HepG2 (cell line): ENCODE results near the gene C1orf159.
"Not testable (repeated sequence)": the region's sequence is repeated elsewhere in the genome, so short reads cannot be mapped to it uniquely, and the experiment has no call there.

ENCODE experiments used
- NFE2L2 ChIP-seq: fragments of 150-350 bp; IDR thresholded peaks from 2 replicates; pipeline ENCODE4 v1.6.1; 2014; ENCODE audit warnings: low read length
- SNAI1 ChIP-seq: sonication (generic); formaldehyde crosslinking; IDR thresholded peaks from 2 replicates; pipeline ENCODE4 v1.5.0; 2020; ENCODE audit warnings: mild to moderate bottlenecking, missing genetic modification reagents, borderline replicate concordance
- SP1 ChIP-seq, 2 experiments: fragments of 450-650 bp in 1 of 2; sonication (generic) in 1 of 2; formaldehyde crosslinking in 1 of 2; IDR thresholded peaks; 2 replicates each; pipeline versions ENCODE4 v1.4.0 to v1.6.1; 2016 to 2020; ENCODE audit warnings: missing genetic modification reagents in 1 of 2
- ZFP1 ChIP-seq: IDR thresholded peaks from 2 replicates; pipeline ENCODE4 v1.6.1; 2016
- ZKSCAN8 ChIP-seq: IDR thresholded peaks from 2 replicates; pipeline ENCODE4 v1.6.1; 2016; ENCODE audit warnings: borderline replicate concordance, missing genetic modification reagents, missing compliant biosample characterization

- not testable (repeated sequence) for TF ChIP-seq NFE2L2; SNAI1 (CRISPR knock-in tag); ZFP1; ZKSCAN8 (CRISPR knock-in tag); SP1 (IDR thresholded peaks at IDR 0.05); SP1 (CRISPR knock-in tag; IDR thresholded peaks at IDR 0.05)
These were observed 58.2 kb downstream of the C1orf159 start for GRCh38 chr1:1057769-1058087.
